ENCODE data around the gene TSHZ2. TPM values are rescaled to one million over a fixed set of nuclear protein-coding genes. Genes with fewer than 3 reads are reported as not detected.

The TSHZ2 gene
- polyA plus RNA-seq, 1 donor from 2014 or later, result 4.6 TPM

DNA sequence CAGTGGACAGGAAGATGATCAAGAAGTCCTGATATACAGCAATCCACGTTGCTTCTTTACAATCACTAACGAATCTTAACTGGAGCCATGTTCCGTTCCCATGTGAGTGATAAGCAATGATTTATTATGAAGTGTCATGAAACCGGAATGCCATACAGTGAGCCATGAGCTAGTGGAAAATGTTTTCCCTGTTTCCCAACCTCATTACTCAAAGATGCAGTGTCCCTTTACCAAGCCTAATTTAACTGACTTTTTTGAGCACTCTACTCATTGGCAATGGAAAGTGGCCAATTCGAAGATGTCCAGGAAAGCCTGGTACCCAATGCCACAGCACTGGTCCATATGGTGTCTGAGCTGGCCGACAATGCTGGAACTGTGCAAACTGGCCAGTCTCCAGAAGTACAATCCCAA lies 473.2 kb downstream of the TSHZ2 start:
- no peaks in the 10 kb centered on the region for H3K36me3 ChIP-seq (ENCODE audit: insufficient read depth, low read length)
- TF ChIP-seq TAF1 (IDR thresholded peaks at IDR 0.05; ENCODE audit: low read depth), result no peak
- no peak for TF ChIP-seq EP300 (conservative IDR thresholded peaks at IDR 0.05; ENCODE audit: poor library complexity, severe bottlenecking)
- TF ChIP-seq SMC3 (conservative IDR thresholded peaks at IDR 0.05; ENCODE audit: poor library complexity), result no peak
- TF ChIP-seq MXI1 (conservative IDR thresholded peaks at IDR 0.05; ENCODE audit: poor library complexity, severe bottlenecking), result no peak
- no peak for TF ChIP-seq EZH2 (IDR thresholded peaks at IDR 0.05; ENCODE audit: borderline replicate concordance, insufficient read depth, low read length, poor library complexity, severe bottlenecking)
- TF ChIP-seq POLR2AphosphoS5 (IDR thresholded peaks at IDR 0.05), result no peak
- TF ChIP-seq, protein P1, sequence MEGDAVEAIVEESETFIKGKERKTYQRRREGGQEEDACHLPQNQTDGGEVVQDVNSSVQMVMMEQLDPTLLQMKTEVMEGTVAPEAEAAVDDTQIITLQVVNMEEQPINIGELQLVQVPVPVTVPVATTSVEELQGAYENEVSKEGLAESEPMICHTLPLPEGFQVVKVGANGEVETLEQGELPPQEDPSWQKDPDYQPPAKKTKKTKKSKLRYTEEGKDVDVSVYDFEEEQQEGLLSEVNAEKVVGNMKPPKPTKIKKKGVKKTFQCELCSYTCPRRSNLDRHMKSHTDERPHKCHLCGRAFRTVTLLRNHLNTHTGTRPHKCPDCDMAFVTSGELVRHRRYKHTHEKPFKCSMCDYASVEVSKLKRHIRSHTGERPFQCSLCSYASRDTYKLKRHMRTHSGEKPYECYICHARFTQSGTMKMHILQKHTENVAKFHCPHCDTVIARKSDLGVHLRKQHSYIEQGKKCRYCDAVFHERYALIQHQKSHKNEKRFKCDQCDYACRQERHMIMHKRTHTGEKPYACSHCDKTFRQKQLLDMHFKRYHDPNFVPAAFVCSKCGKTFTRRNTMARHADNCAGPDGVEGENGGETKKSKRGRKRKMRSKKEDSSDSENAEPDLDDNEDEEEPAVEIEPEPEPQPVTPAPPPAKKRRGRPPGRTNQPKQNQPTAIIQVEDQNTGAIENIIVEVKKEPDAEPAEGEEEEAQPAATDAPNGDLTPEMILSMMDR (IDR thresholded peaks at IDR 0.05; ENCODE audit: poor library complexity, severe bottlenecking), result no peak
- TF ChIP-seq, protein P2, sequence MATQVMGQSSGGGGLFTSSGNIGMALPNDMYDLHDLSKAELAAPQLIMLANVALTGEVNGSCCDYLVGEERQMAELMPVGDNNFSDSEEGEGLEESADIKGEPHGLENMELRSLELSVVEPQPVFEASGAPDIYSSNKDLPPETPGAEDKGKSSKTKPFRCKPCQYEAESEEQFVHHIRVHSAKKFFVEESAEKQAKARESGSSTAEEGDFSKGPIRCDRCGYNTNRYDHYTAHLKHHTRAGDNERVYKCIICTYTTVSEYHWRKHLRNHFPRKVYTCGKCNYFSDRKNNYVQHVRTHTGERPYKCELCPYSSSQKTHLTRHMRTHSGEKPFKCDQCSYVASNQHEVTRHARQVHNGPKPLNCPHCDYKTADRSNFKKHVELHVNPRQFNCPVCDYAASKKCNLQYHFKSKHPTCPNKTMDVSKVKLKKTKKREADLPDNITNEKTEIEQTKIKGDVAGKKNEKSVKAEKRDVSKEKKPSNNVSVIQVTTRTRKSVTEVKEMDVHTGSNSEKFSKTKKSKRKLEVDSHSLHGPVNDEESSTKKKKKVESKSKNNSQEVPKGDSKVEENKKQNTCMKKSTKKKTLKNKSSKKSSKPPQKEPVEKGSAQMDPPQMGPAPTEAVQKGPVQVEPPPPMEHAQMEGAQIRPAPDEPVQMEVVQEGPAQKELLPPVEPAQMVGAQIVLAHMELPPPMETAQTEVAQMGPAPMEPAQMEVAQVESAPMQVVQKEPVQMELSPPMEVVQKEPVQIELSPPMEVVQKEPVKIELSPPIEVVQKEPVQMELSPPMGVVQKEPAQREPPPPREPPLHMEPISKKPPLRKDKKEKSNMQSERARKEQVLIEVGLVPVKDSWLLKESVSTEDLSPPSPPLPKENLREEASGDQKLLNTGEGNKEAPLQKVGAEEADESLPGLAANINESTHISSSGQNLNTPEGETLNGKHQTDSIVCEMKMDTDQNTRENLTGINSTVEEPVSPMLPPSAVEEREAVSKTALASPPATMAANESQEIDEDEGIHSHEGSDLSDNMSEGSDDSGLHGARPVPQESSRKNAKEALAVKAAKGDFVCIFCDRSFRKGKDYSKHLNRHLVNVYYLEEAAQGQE (IDR thresholded peaks at IDR 0.05; ENCODE audit: borderline replicate concordance), result no peak

DNA sequence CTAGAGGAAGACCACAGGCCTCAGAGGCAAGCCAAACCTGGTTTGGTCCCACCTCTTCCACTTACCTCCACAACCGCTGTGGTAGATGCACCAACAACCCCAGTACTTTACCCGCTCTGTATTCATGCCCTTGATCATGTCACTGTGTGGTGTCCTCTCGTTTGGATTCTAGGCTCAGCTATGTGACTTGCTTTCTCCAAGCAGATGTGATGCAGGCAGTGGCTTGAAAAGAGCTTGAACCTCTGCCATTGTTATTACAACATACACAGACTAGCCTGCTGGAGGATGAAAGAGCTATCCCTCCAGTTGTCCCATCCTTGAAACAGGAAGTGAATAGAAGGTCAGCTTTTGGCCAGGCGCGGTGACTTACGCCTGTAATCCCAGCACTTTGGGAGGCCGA lies 473.8 kb downstream of the TSHZ2 start:
- TF ChIP-seq, protein P2 (IDR thresholded peaks at IDR 0.05; ENCODE audit: borderline replicate concordance), result no peak
- TF ChIP-seq TAF1 (IDR thresholded peaks at IDR 0.05; ENCODE audit: low read depth) (no peak), MXI1 (conservative IDR thresholded peaks at IDR 0.05; ENCODE audit: poor library complexity, severe bottlenecking) (no peak), EP300 (conservative IDR thresholded peaks at IDR 0.05; ENCODE audit: poor library complexity, severe bottlenecking) (no peak), SMC3 (conservative IDR thresholded peaks at IDR 0.05; ENCODE audit: poor library complexity) (no peak), RAD21 (conservative IDR thresholded peaks at IDR 0.05) (no peak), EZH2 (IDR thresholded peaks at IDR 0.05; ENCODE audit: borderline replicate concordance, insufficient read depth, low read length, poor library complexity, severe bottlenecking) (no peak), POLR2AphosphoS5 (IDR thresholded peaks at IDR 0.05) (no peak)
- TF ChIP-seq, protein P1 (IDR thresholded peaks at IDR 0.05; ENCODE audit: poor library complexity, severe bottlenecking), result no peak
- no peaks in the 10 kb centered on the region for H3K9me3 ChIP-seq (ENCODE audit: low read length)
- H3K9me2 ChIP-seq (ENCODE audit: insufficient read depth, low read length), result no peaks in the 10 kb centered on the region
- no peaks in the 10 kb centered on the region for H3F3A ChIP-seq (ENCODE audit: insufficient read depth, low read length, poor library complexity, severe bottlenecking)
- H3K36me3 ChIP-seq (ENCODE audit: insufficient read depth, low read length), result no peaks in the 10 kb centered on the region
- no peaks in the 10 kb centered on the region for H3K27me3 ChIP-seq (ENCODE audit: insufficient read depth, low read depth, low read length)
- H3K79me2 ChIP-seq (replicated peaks; ENCODE audit: insufficient read depth, low read length), result no peaks in the 10 kb centered on the region
- no peak overlapping the region for H3K9ac ChIP-seq (ENCODE audit: low read length)
- H2AFZ ChIP-seq (ENCODE audit: low read depth, low read length), result no peak overlapping the region
- no peak overlapping the region for H3K4me2 ChIP-seq (ENCODE audit: low read length)
- no peak overlapping the region for H3K27ac ChIP-seq (ENCODE audit: low read length)
- no peak overlapping the region for H3K4me3 ChIP-seq (ENCODE audit: low read length)
- H4K20me1 ChIP-seq (ENCODE audit: insufficient read depth), result no peaks in the 10 kb centered on the region

More for the DNA sequence above, 473.2 kb downstream of the TSHZ2 start:
- Histone ChIP-seq H3K9ac (ENCODE audit: low read length) (no peak overlapping the region), H3K9me3 (ENCODE audit: low read length) (no peaks in the 10 kb centered on the region), H3K9me2 (ENCODE audit: insufficient read depth, low read length) (no peaks in the 10 kb centered on the region), H4K20me1 (ENCODE audit: insufficient read depth) (no peaks in the 10 kb centered on the region), H3F3A (ENCODE audit: insufficient read depth, low read length, poor library complexity, severe bottlenecking) (no peaks in the 10 kb centered on the region), H3K4me3 (ENCODE audit: low read length) (no peak overlapping the region), H3K27me3 (ENCODE audit: insufficient read depth, low read depth, low read length) (no peaks in the 10 kb centered on the region), H3K79me2 (replicated peaks; ENCODE audit: insufficient read depth, low read length) (no peaks in the 10 kb centered on the region), H3K4me2 (ENCODE audit: low read length) (no peak overlapping the region), H2AFZ (ENCODE audit: low read depth, low read length) (no peak overlapping the region), H3K27ac (ENCODE audit: low read length) (no peak overlapping the region)
